ENCODE measurements around the gene PFN3. TPM values are rescaled to one million over a fixed set of nuclear protein-coding genes. Genes with fewer than 3 reads are reported as not detected.

Gene PFN3
- total RNA-seq, 1 donor from 2014 or later, result not detected

DNA sequence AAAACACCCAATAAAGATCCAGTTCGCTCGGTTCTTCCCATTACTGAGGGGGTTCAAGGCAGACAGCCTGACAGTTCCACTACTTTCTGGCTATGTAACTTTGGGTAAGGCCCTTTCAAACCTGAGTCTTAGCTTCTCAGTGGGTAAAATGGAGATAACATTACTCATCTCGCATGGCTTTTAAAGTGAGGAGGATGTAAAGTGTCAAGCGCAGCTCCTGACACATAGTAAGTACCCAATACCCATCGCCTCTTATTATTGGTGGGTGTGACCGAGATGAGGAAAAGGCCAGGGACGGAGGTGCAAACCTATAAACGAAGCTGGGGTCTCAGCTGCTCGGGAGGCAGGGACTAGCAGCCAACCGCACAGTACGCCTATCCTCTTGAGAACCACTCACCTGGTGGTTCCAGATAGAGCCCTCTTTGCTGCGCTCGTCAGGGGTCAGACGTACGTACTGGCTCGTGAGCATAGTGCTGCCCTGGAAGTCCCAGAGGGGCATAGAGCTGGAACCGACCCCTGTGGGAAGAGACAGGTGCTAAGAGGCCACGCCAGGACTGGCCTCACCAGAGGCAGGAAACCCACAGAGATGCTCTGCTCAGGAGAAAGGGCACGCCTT is 49.6 kb downstream of the PFN3 start:
- H3K27ac ChIP-seq (ENCODE audit: low read depth, low read length), result peak overlapping the region; percentile 96
- H3K9me3 ChIP-seq (ENCODE audit: insufficient read depth, low read depth, low read length), result no peaks in the 10 kb centered on the region
- DNase-seq (ENCODE audit: low read depth), result no peak
- Mint-ChIP-seq H3K4me1 (ENCODE audit: low read depth, unreplicated experiment) (peaks cover 21% of the 10 kb centered on the region), H3K36me3 (ENCODE audit: low read depth, unreplicated experiment) (peaks cover 2% of the 10 kb centered on the region), H3K4me3 (ENCODE audit: unreplicated experiment) (peak overlapping the region; percentile 98), H3K9me3 (ENCODE audit: unreplicated experiment) (peaks cover 6% of the 10 kb centered on the region), H3K27me3 (ENCODE audit: low read depth, unreplicated experiment) (peaks cover 5% of the 10 kb centered on the region), H3K27ac (ENCODE audit: unreplicated experiment) (peak overlapping the region; percentile 98)
- peaks cover 54% of the 10 kb centered on the region for H3K79me2 ChIP-seq (ENCODE audit: insufficient read depth, low read length)
- TF ChIP-seq, protein P1, sequence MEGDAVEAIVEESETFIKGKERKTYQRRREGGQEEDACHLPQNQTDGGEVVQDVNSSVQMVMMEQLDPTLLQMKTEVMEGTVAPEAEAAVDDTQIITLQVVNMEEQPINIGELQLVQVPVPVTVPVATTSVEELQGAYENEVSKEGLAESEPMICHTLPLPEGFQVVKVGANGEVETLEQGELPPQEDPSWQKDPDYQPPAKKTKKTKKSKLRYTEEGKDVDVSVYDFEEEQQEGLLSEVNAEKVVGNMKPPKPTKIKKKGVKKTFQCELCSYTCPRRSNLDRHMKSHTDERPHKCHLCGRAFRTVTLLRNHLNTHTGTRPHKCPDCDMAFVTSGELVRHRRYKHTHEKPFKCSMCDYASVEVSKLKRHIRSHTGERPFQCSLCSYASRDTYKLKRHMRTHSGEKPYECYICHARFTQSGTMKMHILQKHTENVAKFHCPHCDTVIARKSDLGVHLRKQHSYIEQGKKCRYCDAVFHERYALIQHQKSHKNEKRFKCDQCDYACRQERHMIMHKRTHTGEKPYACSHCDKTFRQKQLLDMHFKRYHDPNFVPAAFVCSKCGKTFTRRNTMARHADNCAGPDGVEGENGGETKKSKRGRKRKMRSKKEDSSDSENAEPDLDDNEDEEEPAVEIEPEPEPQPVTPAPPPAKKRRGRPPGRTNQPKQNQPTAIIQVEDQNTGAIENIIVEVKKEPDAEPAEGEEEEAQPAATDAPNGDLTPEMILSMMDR (IDR thresholded peaks at IDR 0.05; ENCODE audit: insufficient read depth, low read depth, low read length), result no peak
- peak overlapping the region; percentile 90 for H3K4me3 ChIP-seq (ENCODE audit: insufficient read depth, low read depth, low read length)
- FAIRE-seq, result no peak
- H3K4me1 ChIP-seq (ENCODE audit: insufficient read depth, low read length), result peaks cover 18% of the 10 kb centered on the region
- peaks cover 17% of the 10 kb centered on the region for H3K36me3 ChIP-seq (ENCODE audit: insufficient read depth, low read length)
- H3K27me3 ChIP-seq (ENCODE audit: insufficient read depth, low read length), result no peaks in the 10 kb centered on the region
- peak overlapping the region; percentile 88 for H2AFZ ChIP-seq (ENCODE audit: low read depth, low read length)
- H4K20me1 ChIP-seq (ENCODE audit: insufficient read depth, low read length), result peaks cover 41% of the 10 kb centered on the region
- peak overlapping the region; percentile 93 for H3K4me2 ChIP-seq (ENCODE audit: low read length)
- H3K9ac ChIP-seq (ENCODE audit: low read length), result peak overlapping the region; percentile 93

Other genes starting within 250 kb of the PFN3 start
- gene RAB24, start 96.9 kb downstream of the PFN3 start, total RNA-seq, result 31.7 and 36.4 TPM in 2 replicates
- 178 and 196 TPM in 2 replicates for gene PRELID1, start 96.9 kb downstream of the PFN3 start, total RNA-seq
- 2.3 and 2.8 TPM in 2 replicates for gene MXD3, start 88.8 kb downstream of the PFN3 start, total RNA-seq
- 103 and 106 TPM in 2 replicates for gene LMAN2, start 49.0 kb downstream of the PFN3 start, total RNA-seq
- gene RGS14, start 42.7 kb downstream of the PFN3 start, total RNA-seq, result 7.8 and 11.3 TPM in 2 replicates
- not detected in 2 replicates for gene SLC34A1, start 16.2 kb downstream of the PFN3 start, total RNA-seq
- gene F12, start 8.9 kb upstream of the PFN3 start, total RNA-seq, result 2.8 and 3.0 TPM in 2 replicates
- gene GRK6, start 26.0 kb upstream of the PFN3 start, total RNA-seq, result 19.7 and 25.9 TPM in 2 replicates
- gene PRR7, start 46.2 kb upstream of the PFN3 start, total RNA-seq, result 9.9 TPM in 2 replicates
- gene DBN1, start 73.0 kb upstream of the PFN3 start, total RNA-seq, result 350 and 371 TPM in 2 replicates
- 590 and 591 TPM in 2 replicates for gene PDLIM7, start 96.9 kb upstream of the PFN3 start, total RNA-seq
- gene DOK3, start 109.2 kb upstream of the PFN3 start, total RNA-seq, result 15.6 and 16.3 TPM in 2 replicates
- gene DDX41, start 116.3 kb upstream of the PFN3 start, total RNA-seq, result 92.5 and 99.5 TPM in 2 replicates
- 47.8 and 48.3 TPM in 2 replicates for gene FAM193B, start 153.9 kb upstream of the PFN3 start, total RNA-seq
- 372 and 402 TPM in 2 replicates for gene TMED9, start 191.5 kb upstream of the PFN3 start, total RNA-seq
- 35.0 and 41.3 TPM in 2 replicates for gene B4GALT7, start 199.5 kb upstream of the PFN3 start, total RNA-seq

Measured in astrocyte (in vitro differentiated cells and primary cell).